Prostate gland (tissue), 2 donors: ENCODE results near the gene MPPED1.

Experiments used
- POLR2A ChIP-seq: fragments of 450-650 bp; IDR thresholded peaks from one replicate; pipeline ENCODE4 v1.6.1; 2016; ENCODE audit warnings: antibody characterized with exemption, mild to moderate bottlenecking
- POLR2AphosphoS5 ChIP-seq: sonication (generic); formaldehyde crosslinking; IDR thresholded peaks from one replicate; pipeline ENCODE4 v1.6.1; 2017; ENCODE audit warnings: antibody characterized with exemption
- TF ChIP-seq, protein P1 (sequence below), 4 experiments: fragments of 200-600 bp in 2 of 4; fragments of 450-650 bp in 2 of 4; sonication (generic) in 2 of 4; IDR thresholded peaks; 1 replicate in 3 of 4; 2 replicates in 1 of 4; pipeline ENCODE4 v1.5.1; 2016 to 2019; ENCODE audit warnings: antibody characterized with exemption in 4 of 4, mild to moderate bottlenecking in 2 of 4, moderate library complexity in 2 of 4

DNA sequence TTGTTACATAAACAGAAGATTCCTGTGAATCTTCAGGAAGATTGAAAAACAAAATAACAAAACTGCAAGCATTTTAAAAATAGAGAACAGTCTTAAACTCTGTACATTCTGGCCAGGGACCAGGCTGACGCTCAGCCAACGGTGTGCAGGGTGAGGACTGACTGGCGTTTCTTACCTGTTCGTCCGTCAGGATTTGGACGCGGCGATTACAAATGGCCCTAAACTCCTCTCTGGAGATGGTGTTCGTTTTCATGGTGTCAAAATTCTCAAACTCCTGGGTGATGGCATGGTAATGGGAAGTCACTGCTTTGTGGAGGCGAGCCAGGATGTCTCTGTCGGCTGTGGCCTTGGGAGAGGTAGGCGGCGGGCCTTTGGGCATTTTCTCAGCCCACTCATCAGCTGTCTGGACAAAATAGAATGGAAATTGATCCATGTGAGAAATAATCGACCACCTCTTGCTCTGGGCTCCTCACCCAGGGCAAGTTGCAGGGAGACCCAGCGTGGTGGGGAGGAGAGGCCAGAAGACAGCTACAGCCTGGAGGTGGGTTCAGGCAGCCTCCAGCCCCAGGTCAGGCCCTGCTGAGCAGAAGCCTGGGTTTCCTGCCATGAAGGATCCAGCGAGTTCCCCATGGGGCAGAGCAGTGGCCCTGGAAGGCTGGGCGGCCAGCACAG, 143.0 kb downstream of the MPPED1 start:
- TF ChIP-seq, protein P1, sequence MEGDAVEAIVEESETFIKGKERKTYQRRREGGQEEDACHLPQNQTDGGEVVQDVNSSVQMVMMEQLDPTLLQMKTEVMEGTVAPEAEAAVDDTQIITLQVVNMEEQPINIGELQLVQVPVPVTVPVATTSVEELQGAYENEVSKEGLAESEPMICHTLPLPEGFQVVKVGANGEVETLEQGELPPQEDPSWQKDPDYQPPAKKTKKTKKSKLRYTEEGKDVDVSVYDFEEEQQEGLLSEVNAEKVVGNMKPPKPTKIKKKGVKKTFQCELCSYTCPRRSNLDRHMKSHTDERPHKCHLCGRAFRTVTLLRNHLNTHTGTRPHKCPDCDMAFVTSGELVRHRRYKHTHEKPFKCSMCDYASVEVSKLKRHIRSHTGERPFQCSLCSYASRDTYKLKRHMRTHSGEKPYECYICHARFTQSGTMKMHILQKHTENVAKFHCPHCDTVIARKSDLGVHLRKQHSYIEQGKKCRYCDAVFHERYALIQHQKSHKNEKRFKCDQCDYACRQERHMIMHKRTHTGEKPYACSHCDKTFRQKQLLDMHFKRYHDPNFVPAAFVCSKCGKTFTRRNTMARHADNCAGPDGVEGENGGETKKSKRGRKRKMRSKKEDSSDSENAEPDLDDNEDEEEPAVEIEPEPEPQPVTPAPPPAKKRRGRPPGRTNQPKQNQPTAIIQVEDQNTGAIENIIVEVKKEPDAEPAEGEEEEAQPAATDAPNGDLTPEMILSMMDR (IDR thresholded peaks at IDR 0.05) = no peak
- TF ChIP-seq POLR2AphosphoS5 (no peak), POLR2A (no peak)
